Loucy (cell line): ENCODE data around the gene PDXP.

ENCODE experiments used
- H2AFZ ChIP-seq: fragments of 200-600 bp; sonication (generic); 2 replicates; pipeline ENCODE4 v1.6.0; 2016; ENCODE audit warnings: antibody characterized with exemption, mild to moderate bottlenecking, low read length, moderate library complexity
- H3F3A ChIP-seq: fragments of 200-600 bp; 2 replicates; pipeline ENCODE4 v1.6.0; 2016; ENCODE audit warnings: antibody characterized with exemption, low read depth, mild to moderate bottlenecking
- H3K27me3 ChIP-seq: fragments of 200-600 bp; sonication (generic); 2 replicates; pipeline ENCODE4 v1.6.1; 2014; ENCODE audit warnings: low read length, mild to moderate bottlenecking; ENCODE audit not compliant: insufficient read depth, poor library complexity, severe bottlenecking
- H3K36me3 ChIP-seq: fragments of 200-600 bp; sonication (generic); 2 replicates; pipeline ENCODE4 v1.6.1; 2016; ENCODE audit warnings: low read length; ENCODE audit not compliant: insufficient read depth
- H3K4me1 ChIP-seq: fragments of 200-600 bp; sonication (generic); 2 replicates; pipeline ENCODE4 v1.5.1; 2014; ENCODE audit warnings: low read length, mild to moderate bottlenecking; ENCODE audit not compliant: insufficient read depth, poor library complexity, severe bottlenecking
- H3K4me2 ChIP-seq: fragments of 200-600 bp; sonication (generic); 2 replicates; pipeline ENCODE4 v1.6.0; 2014; ENCODE audit warnings: antibody characterized with exemption, low read length, low read depth, mild to moderate bottlenecking; ENCODE audit not compliant: poor library complexity, severe bottlenecking
- H3K4me3 ChIP-seq: fragments of 200-600 bp; sonication (generic); 2 replicates; pipeline ENCODE4 v1.5.1; 2014; ENCODE audit warnings: low read length, mild to moderate bottlenecking, mixed read lengths; ENCODE audit not compliant: poor library complexity, severe bottlenecking
- H3K79me2 ChIP-seq: fragments of 200-600 bp; sonication (generic); 2 replicates; pipeline ENCODE4 v1.6.1; 2014; ENCODE audit warnings: low read length; ENCODE audit not compliant: insufficient read depth
- H3K9ac ChIP-seq: fragments of 200-600 bp; sonication (generic); 2 replicates; pipeline ENCODE4 v1.6.0; 2014; ENCODE audit warnings: mild to moderate bottlenecking, low read depth, low read length, moderate library complexity; ENCODE audit not compliant: poor library complexity, severe bottlenecking
- H3K9me2 ChIP-seq: fragments of 200-600 bp; sonication (generic); replicated peaks from 2 replicates; pipeline ENCODE4 v1.6.1; 2016; ENCODE audit warnings: low read depth, low read length, mixed read lengths
- H3K9me3 ChIP-seq: fragments of 200-600 bp; sonication (generic); 2 replicates; pipeline ENCODE4 v1.6.1; 2014; ENCODE audit warnings: mild to moderate bottlenecking, antibody characterized with exemption, low read length, low read depth; ENCODE audit not compliant: insufficient read depth
- H4K20me1 ChIP-seq: fragments of 200-600 bp; sonication (generic); 2 replicates; pipeline ENCODE4 v1.6.0; 2014; ENCODE audit warnings: antibody characterized with exemption, low read length, mild to moderate bottlenecking; ENCODE audit not compliant: insufficient read depth, poor library complexity, severe bottlenecking
- EZH2phosphoT487 ChIP-seq: fragments of 200-600 bp; IDR thresholded peaks from 2 replicates; pipeline ENCODE4 v1.6.1; 2018; ENCODE audit warnings: antibody characterized with exemption, mild to moderate bottlenecking, moderate library complexity, borderline replicate concordance
- TF ChIP-seq, protein P1 (sequence below): fragments of 200-600 bp; sonication (generic); conservative IDR thresholded peaks from 2 replicates; pipeline ENCODE4 v1.5.1; 2014; ENCODE audit warnings: mild to moderate bottlenecking, antibody characterized with exemption, low read length

Gene PDXP

DNA sequence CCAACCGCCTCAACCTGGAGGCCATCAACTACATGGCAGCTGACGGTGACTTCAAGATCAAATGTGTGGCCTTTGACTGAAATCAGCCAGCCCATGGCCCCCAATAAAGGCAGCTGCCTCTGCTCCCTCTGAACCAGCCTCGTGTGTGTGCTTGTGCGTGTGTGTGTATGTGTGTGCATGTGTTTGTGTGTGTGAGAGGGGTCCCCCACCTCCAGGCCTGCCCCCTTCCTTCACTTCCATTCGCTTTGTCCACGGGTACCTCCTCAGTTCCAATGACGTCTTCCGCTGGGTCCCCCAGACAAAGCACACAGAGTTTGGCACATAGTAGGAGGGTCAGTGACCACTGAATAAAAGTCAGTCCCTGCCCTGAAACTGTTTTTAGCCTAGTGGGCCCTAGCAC is 21.1 kb downstream of the PDXP start:
- H3F3A ChIP-seq: peaks cover 17% of the 10 kb centered on the region; the same call in 1 of the 2 replicates
- H3K79me2 ChIP-seq: peaks cover 40% of the 10 kb centered on the region
- H3K9me3 ChIP-seq: no peaks in the 10 kb centered on the region
- H2AFZ ChIP-seq: no peak overlapping the region
- H3K36me3 ChIP-seq: peaks cover 14% of the 10 kb centered on the region; the same call in 1 of the 2 replicates
- peaks cover 14% of the 10 kb centered on the region for H4K20me1 ChIP-seq
- peaks cover 16% of the 10 kb centered on the region for H3K4me1 ChIP-seq
- H3K27me3 ChIP-seq: no peaks in the 10 kb centered on the region
- no peak overlapping the region for H3K4me3 ChIP-seq
- TF ChIP-seq EZH2phosphoT487: no peak
- TF ChIP-seq, protein P1, sequence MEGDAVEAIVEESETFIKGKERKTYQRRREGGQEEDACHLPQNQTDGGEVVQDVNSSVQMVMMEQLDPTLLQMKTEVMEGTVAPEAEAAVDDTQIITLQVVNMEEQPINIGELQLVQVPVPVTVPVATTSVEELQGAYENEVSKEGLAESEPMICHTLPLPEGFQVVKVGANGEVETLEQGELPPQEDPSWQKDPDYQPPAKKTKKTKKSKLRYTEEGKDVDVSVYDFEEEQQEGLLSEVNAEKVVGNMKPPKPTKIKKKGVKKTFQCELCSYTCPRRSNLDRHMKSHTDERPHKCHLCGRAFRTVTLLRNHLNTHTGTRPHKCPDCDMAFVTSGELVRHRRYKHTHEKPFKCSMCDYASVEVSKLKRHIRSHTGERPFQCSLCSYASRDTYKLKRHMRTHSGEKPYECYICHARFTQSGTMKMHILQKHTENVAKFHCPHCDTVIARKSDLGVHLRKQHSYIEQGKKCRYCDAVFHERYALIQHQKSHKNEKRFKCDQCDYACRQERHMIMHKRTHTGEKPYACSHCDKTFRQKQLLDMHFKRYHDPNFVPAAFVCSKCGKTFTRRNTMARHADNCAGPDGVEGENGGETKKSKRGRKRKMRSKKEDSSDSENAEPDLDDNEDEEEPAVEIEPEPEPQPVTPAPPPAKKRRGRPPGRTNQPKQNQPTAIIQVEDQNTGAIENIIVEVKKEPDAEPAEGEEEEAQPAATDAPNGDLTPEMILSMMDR: no peak
- H3K9me2 ChIP-seq: no peaks in the 10 kb centered on the region
- H3K9ac ChIP-seq: no peak overlapping the region
- H3K4me2 ChIP-seq: no peak overlapping the region

DNA sequence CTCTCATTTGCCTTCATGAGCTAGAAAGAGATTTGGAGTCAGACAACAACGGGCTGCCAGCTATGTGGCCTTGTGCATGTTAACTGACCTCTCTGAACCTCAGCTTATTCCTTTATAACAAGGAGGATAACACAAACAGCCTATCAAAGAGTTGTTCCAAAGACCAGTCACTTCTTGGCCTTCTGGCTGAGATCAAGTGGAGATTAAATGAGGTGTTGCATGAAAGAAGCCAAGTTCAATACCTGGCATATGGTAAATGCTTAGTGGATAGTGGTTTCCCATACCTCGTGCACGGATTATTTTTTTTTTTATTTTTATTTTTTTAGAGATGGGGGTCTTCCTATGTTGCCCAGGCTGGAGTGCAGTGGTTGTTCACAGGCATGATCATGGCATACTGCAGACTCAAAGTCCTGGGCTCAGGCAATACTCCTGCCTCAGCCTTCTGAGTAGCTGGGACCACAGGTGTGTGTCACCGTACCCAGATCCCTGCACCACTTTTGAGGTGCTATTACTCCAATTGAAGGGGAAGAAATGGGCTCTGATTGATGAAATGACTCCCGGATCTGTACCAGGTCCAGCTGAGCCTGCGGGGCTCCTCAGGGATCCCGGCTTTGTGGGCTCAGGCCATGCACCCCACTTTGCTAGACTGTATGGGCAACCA is 21.8 kb downstream of the PDXP start:
- Histone ChIP-seq H3K4me2 (no peak overlapping the region), H3K9me2 (no peaks in the 10 kb centered on the region), H3K4me3 (no peak overlapping the region), H4K20me1 (peaks cover 14% of the 10 kb centered on the region), H3K9me3 (no peaks in the 10 kb centered on the region), H3K27me3 (no peaks in the 10 kb centered on the region), H3K79me2 (peaks cover 37% of the 10 kb centered on the region), H3K9ac (no peak overlapping the region), H3K4me1 (peaks cover 16% of the 10 kb centered on the region), H3K36me3 (peaks cover 14% of the 10 kb centered on the region; the same call in 1 of the 2 replicates), H3F3A (peaks cover 17% of the 10 kb centered on the region; the same call in 1 of the 2 replicates), H2AFZ (no peak overlapping the region)
- no peak for TF ChIP-seq EZH2phosphoT487

GRCh38 chr22:37681001-37681424 is 22.5 kb downstream of the PDXP start:
- H3K4me2 ChIP-seq: no peak overlapping the region
- H3K9me3 ChIP-seq: no peaks in the 10 kb centered on the region
- peaks cover 14% of the 10 kb centered on the region for H4K20me1 ChIP-seq
- H3F3A ChIP-seq: peaks cover 17% of the 10 kb centered on the region; the same call in 1 of the 2 replicates
- H3K4me3 ChIP-seq: no peak overlapping the region
- no peaks in the 10 kb centered on the region for H3K9me2 ChIP-seq
- peaks cover 14% of the 10 kb centered on the region; the same call in 1 of the 2 replicates for H3K36me3 ChIP-seq
- peaks cover 13% of the 10 kb centered on the region for H3K4me1 ChIP-seq
- TF ChIP-seq EZH2phosphoT487: no peak
- no peaks in the 10 kb centered on the region for H3K27me3 ChIP-seq
- H3K79me2 ChIP-seq: peaks cover 30% of the 10 kb centered on the region
- no peak overlapping the region for H2AFZ ChIP-seq
- no peak overlapping the region for H3K9ac ChIP-seq

DNA sequence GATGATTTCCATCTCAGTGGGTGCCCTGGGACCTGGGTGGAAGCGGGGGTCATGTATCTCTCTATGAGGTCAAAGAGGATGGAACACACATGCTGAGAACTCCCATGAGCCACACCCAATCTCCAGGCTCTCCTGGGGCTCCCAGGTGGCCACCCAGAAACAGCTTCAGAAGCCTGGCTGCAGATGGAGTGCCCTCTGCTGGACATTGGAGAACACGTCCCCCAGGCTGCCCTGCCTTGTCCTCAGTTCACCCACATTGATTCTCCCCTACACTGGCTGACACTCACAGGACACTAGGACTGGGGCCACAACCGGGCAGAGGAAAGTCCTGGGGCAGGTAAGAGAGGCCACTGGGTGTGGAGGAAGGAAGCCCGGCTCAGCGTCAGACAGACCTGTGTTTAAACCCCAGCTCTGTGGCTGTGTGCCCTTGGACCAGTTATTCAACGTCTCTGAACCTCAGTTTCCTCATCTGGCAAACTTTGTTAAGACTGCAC is 23.1 kb downstream of the PDXP start:
- no peaks in the 10 kb centered on the region for H3K9me2 ChIP-seq
- no peak overlapping the region for H3K4me3 ChIP-seq
- TF ChIP-seq, protein P1: peak; percentile 89
- TF ChIP-seq EZH2phosphoT487: no peak
- H3K9ac ChIP-seq: no peak overlapping the region
- no peaks in the 10 kb centered on the region for H3K9me3 ChIP-seq
- peaks cover 14% of the 10 kb centered on the region; the same call in 1 of the 2 replicates for H3K36me3 ChIP-seq
- H3K27me3 ChIP-seq: no peaks in the 10 kb centered on the region
- H3K79me2 ChIP-seq: peaks cover 29% of the 10 kb centered on the region
- H3F3A ChIP-seq: peaks cover 13% of the 10 kb centered on the region; the same call in 1 of the 2 replicates
- no peak overlapping the region for H2AFZ ChIP-seq
- peaks cover 13% of the 10 kb centered on the region for H3K4me1 ChIP-seq
- peaks cover 14% of the 10 kb centered on the region for H4K20me1 ChIP-seq
- H3K4me2 ChIP-seq: no peak overlapping the region
